Panc1 (cell line): Measurements from ENCODE around the gene GDF10. TPM values are rescaled to one million over a fixed set of nuclear protein-coding genes. Genes with fewer than 3 reads are reported as not detected.

Experiments used
- ATAC-seq: fragments of 200-7000 bp; cut with Tn5 transposase; 2 replicates; pipeline ENCODE4 v1.9.1; 2020; ENCODE audit warnings: mild to moderate bottlenecking, moderate library complexity
- BruUV-seq: library from RNA; stranded (reverse); fragments of 400-500 nt; replicated peaks from 2 replicates; lab custom pipeline; 2021; lab: Mats Ljungman, UMichigan
- CTCF ChIA-PET: fragments of 300-600 bp; sonication (Branson Sonifier 250); formaldehyde crosslinking; loops from one replicate; lab custom pipeline; 2022; ENCODE audit warnings: antibody characterized with exemption; lab: Charles Lee
- POLR2A ChIA-PET: fragments of 300-600 bp; sonication (Branson Sonifier 250); formaldehyde crosslinking; loops from one replicate; lab custom pipeline; 2022; ENCODE audit warnings: antibody characterized with exemption; lab: Charles Lee
- DNase-seq: peaks from one replicate; pipeline ENCODE4 v3.0.0-alpha.2; 2010; ENCODE audit warnings: low read depth, low spot score
- H3K27ac ChIP-seq: 2 replicates; pipeline ENCODE4 v1.5.1; 2011; ENCODE audit warnings: mild to moderate bottlenecking, low read length, inconsistent platforms
- H3K27me3 ChIP-seq: fragments of 200-500 bp; sonication (Bioruptor generic); 2 replicates; pipeline ENCODE4 v1.6.0; 2014; ENCODE audit warnings: low read length, inconsistent platforms; ENCODE audit not compliant: control insufficient read depth, insufficient read depth
- H3K36me3 ChIP-seq: fragments of 200-500 bp; sonication (Bioruptor generic); 2 replicates; pipeline ENCODE4 v1.5.1; 2014; ENCODE audit warnings: inconsistent platforms, mild to moderate bottlenecking, low read length, moderate library complexity; ENCODE audit not compliant: control insufficient read depth, insufficient read depth
- H3K4me1 ChIP-seq: 2 replicates; pipeline ENCODE4 v1.5.1; 2011; ENCODE audit warnings: inconsistent platforms, mild to moderate bottlenecking, low read length, moderate library complexity; ENCODE audit not compliant: control insufficient read depth, insufficient read depth
- H3K4me3 ChIP-seq, 2 experiments: 2 replicates each; pipeline ENCODE4 v1.5.1; 2011 to 2012; ENCODE audit warnings: low read depth in 2 of 2, low read length in 2 of 2, mild to moderate bottlenecking in 2 of 2, inconsistent platforms in 1 of 2, moderate library complexity in 1 of 2
- H3K9me3 ChIP-seq: fragments of 200-500 bp; sonication (Bioruptor generic); 2 replicates; pipeline ENCODE4 v1.5.1; 2014; ENCODE audit warnings: low read depth, mild to moderate bottlenecking, inconsistent platforms, low read length, moderate library complexity; ENCODE audit not compliant: control insufficient read depth, insufficient read depth
- CTCF ChIP-seq: fragments of 450-650 bp; IDR thresholded peaks from 2 replicates; pipeline ENCODE4 v1.5.1; 2017; ENCODE audit warnings: mild to moderate bottlenecking
- POLR2AphosphoS5 ChIP-seq: IDR thresholded peaks from 2 replicates; pipeline ENCODE4 v1.6.1; 2012; ENCODE audit warnings: mild to moderate bottlenecking, low read depth, low read length, moderate library complexity
- SIN3A ChIP-seq: IDR thresholded peaks from 2 replicates; pipeline ENCODE4 v1.6.1; 2012; ENCODE audit warnings: low read depth, mild to moderate bottlenecking, low read length, moderate library complexity, borderline replicate concordance; ENCODE audit not compliant: insufficient read depth
- TCF7L2 ChIP-seq: IDR thresholded peaks from 2 replicates; pipeline ENCODE4 v1.6.1; 2011; ENCODE audit warnings: mild to moderate bottlenecking, low read depth, low read length, inconsistent platforms
- in situ Hi-C: cut with HindIII; loops from 2 replicates; pipeline ENCODE4 v1.10.0; 2016; ENCODE audit warnings: low sequenced_read_pairs, low pct_unique_long_range_greater_than_20kb
- intact Hi-C: fragments of 100-400 bp; cut with micrococcal nuclease; formaldehyde crosslinking; loops from one replicate; pipeline ENCODE4 v1.10.0; 2022; ENCODE audit not compliant: unreplicated experiment
- total RNA-seq: library from RNA; stranded (reverse); gene quantifications from one replicate; pipeline ENCODE4 v1.2.1, GENCODE V29; 2021; ENCODE audit not compliant: unreplicated experiment
- TF ChIP-seq, protein P1 (sequence below), 2 experiments: IDR thresholded peaks; 2 replicates each; pipeline ENCODE4 v1.6.1; 2011 to 2012; ENCODE audit warnings: low read depth in 2 of 2, control low read depth in 1 of 2, low read length in 1 of 2, mild to moderate bottlenecking in 1 of 2, moderate library complexity in 1 of 2; ENCODE audit not compliant: insufficient read depth in 1 of 2

The GDF10 gene
- total RNA-seq, 1 experiment from 2014 or later, result 1.2 TPM

GRCh38 chr10:47360419-47361040 is 60.5 kb downstream of the GDF10 start:
- DNase-seq (no peak), ATAC-seq (no peak)
- no TSS peak for BruUV-seq
- no peak overlapping the region for H3K4me3 ChIP-seq
- peaks cover 4% of the 10 kb centered on the region; the same call in 1 of the 2 replicates for H3K4me1 ChIP-seq
- H3K36me3 ChIP-seq, result no peaks in the 10 kb centered on the region
- no peaks in the 10 kb centered on the region for H3K9me3 ChIP-seq
- in situ Hi-C loops, result no loop called here
- ChIA-PET CTCF (interaction anchor here (0.9 kb wide), 1 partner anchor 43 kb away, joined by 3 read pairs; no protein-coding TSS in a partner anchor), POLR2A (no interaction called here)
- intact Hi-C loops, result no loop called here
- no peaks in the 10 kb centered on the region for H3K27me3 ChIP-seq
- no peak overlapping the region for H3K27ac ChIP-seq
- no peak for TF ChIP-seq TCF7L2
- TF ChIP-seq, protein P1, sequence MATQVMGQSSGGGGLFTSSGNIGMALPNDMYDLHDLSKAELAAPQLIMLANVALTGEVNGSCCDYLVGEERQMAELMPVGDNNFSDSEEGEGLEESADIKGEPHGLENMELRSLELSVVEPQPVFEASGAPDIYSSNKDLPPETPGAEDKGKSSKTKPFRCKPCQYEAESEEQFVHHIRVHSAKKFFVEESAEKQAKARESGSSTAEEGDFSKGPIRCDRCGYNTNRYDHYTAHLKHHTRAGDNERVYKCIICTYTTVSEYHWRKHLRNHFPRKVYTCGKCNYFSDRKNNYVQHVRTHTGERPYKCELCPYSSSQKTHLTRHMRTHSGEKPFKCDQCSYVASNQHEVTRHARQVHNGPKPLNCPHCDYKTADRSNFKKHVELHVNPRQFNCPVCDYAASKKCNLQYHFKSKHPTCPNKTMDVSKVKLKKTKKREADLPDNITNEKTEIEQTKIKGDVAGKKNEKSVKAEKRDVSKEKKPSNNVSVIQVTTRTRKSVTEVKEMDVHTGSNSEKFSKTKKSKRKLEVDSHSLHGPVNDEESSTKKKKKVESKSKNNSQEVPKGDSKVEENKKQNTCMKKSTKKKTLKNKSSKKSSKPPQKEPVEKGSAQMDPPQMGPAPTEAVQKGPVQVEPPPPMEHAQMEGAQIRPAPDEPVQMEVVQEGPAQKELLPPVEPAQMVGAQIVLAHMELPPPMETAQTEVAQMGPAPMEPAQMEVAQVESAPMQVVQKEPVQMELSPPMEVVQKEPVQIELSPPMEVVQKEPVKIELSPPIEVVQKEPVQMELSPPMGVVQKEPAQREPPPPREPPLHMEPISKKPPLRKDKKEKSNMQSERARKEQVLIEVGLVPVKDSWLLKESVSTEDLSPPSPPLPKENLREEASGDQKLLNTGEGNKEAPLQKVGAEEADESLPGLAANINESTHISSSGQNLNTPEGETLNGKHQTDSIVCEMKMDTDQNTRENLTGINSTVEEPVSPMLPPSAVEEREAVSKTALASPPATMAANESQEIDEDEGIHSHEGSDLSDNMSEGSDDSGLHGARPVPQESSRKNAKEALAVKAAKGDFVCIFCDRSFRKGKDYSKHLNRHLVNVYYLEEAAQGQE (IDR thresholded peaks at IDR 0.05; ENCODE audit: insufficient read depth in 1 of 2, low read depth in 2 of 2, low read length in 1 of 2), result no peak
- TF ChIP-seq CTCF, result no peak
- no peak for TF ChIP-seq POLR2AphosphoS5
- no peak for TF ChIP-seq SIN3A

- in situ Hi-C loops (no loop called here), intact Hi-C loops (no loop called here)
- H3K9me3 ChIP-seq, result no peaks in the 10 kb centered on the region
- BruUV-seq, result no TSS peak
- DNase-seq (no peak), ATAC-seq (peak; percentile 61)
- peaks cover 4% of the 10 kb centered on the region; the same call in 1 of the 2 replicates for H3K4me1 ChIP-seq
- no peaks in the 10 kb centered on the region for H3K36me3 ChIP-seq
- H3K27ac ChIP-seq, result no peak overlapping the region
- ChIA-PET CTCF (interaction anchor here (0.8 kb wide), 1 partner anchor 14 kb away, joined by 3 read pairs; no protein-coding TSS in a partner anchor), POLR2A (no interaction called here)
- TF ChIP-seq CTCF (peak; percentile 94), TCF7L2 (no peak)
- no peaks in the 10 kb centered on the region for H3K27me3 ChIP-seq
- no peak overlapping the region for H3K4me3 ChIP-seq
These were observed 61.3 kb downstream of the GDF10 start for GRCh38 chr10:47361293-47361692.
